ENCODE results near the gene NXPE3. TPM values are rescaled to one million over a fixed set of nuclear protein-coding genes. Genes with fewer than 3 reads are reported as not detected.

The NXPE3 gene
- total and polyA plus RNA-seq, 12 donors: 7.6 to 50.3 (median 33.8) TPM

DNA sequence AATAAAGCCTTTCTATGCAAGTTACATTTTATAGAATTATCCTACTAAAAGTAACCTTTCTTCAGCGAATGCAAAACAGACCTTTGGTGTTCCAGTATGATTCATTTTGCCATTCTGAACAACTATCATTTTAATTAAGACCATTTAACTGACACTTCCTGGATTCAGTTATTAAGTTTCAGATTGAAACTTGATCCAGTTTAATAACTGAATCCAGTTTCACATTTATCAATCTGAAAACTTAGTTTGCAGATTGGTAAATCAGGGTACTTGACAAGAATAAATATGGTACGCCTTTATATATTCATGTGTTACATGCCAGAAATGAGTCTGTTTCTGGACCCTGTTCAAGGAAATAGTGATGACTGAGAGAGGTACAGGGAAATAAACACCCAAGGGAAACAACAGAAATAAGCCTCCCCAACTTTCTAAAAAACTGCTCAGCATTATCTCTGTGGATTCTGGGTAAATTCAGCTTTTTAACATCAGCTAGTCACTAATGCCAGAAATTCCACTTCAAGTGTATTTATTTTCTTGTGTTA lies 47.0 kb downstream of the NXPE3 start:
- no peak for ATAC-seq
- H3K4me1 ChIP-seq: peaks cover 5 to 53% (median 34%) of the 10 kb centered on the region in 9 donors
- DNase-seq: no peak
- H3K36me3 ChIP-seq: peaks cover 0 to 24% (median 11%) of the 10 kb centered on the region in 9 donors
- TF ChIP-seq, protein P1, sequence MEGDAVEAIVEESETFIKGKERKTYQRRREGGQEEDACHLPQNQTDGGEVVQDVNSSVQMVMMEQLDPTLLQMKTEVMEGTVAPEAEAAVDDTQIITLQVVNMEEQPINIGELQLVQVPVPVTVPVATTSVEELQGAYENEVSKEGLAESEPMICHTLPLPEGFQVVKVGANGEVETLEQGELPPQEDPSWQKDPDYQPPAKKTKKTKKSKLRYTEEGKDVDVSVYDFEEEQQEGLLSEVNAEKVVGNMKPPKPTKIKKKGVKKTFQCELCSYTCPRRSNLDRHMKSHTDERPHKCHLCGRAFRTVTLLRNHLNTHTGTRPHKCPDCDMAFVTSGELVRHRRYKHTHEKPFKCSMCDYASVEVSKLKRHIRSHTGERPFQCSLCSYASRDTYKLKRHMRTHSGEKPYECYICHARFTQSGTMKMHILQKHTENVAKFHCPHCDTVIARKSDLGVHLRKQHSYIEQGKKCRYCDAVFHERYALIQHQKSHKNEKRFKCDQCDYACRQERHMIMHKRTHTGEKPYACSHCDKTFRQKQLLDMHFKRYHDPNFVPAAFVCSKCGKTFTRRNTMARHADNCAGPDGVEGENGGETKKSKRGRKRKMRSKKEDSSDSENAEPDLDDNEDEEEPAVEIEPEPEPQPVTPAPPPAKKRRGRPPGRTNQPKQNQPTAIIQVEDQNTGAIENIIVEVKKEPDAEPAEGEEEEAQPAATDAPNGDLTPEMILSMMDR (IDR thresholded peaks at IDR 0.05): no peak
- no peak overlapping the region for H3K4me3 ChIP-seq
- intact Hi-C loops (cut with DNase I): loop anchor here in 4 of 10 donors (2.0 to 10.0 kb wide), 2 partner anchors 23 to 369 kb away; partner anchors contain the start of gene NFKBIZ (in 3 of the 4)
- no peaks in the 10 kb centered on the region for H3K9me3 ChIP-seq
- H3K27me3 ChIP-seq: no peaks in the 10 kb centered on the region
- peak overlapping the region in 6 of 10 donors; percentile 85 to 92 (median 88) for H3K27ac ChIP-seq
- WGBS, 2 donors: 53 to 54% methylated on average over 2 of the region's 2 CpGs

DNA sequence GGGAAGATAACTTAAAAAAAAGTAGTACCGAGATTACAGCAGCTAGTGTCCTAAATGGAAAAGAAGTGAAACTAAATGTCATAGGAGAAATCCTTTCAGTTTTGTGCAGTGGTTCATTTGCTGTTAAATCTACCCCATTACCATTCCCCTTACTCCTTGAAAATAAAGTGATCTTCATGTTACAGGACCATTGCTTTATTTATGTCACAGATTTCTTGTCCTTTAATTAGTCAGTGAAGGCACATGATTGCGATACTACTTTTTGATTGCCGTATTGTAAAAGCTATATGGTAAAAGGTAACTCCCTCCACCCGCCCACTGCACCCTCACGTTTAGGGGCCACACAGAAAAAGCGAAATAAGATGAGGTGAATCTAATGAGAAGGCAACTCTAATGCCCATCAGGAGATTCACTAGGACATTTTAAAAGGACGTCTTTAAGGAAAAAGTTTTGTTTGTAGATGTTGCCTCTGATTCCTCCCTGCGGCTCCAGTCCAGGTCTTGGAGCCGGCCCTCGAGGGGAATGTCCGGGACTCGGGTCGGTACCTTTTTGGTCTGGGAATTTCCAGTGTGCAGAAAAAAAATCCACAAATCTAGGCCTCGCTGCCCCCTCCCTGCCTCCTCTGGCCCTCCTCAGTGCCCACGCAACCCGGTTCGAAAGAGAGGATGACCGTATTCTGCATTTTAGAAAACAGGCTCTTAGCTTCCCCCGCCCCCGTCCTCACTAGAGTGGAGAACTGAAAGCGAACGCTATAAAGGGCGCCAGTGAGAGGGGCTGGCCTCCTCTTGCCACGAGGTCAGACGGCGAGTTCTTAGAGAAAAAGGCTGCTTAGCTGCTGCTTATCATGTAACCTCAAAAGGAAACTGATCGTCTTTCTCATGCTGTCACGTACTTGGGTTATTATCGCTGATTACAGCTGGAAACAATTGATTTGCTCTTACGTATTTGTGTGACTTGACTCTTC lies 48.5 kb downstream of the NXPE3 start:
- TF ChIP-seq, protein P1 (IDR thresholded peaks at IDR 0.05): no peak
- Histone ChIP-seq H3K4me3 (peak overlapping the region; percentile 38 to 72 (median 57)), H3K9me3 (no peaks in the 10 kb centered on the region), H3K36me3 (peaks cover 0 to 10% (median 0%) of the 10 kb centered on the region in 9 donors), H3K4me1 (peaks cover 5 to 57% (median 34%) of the 10 kb centered on the region in 9 donors), H3K27ac (peak overlapping the region; percentile 72 to 92 (median 85)), H3K27me3 (no peaks in the 10 kb centered on the region)
- DNase-seq (peak; percentile 55 to 83), ATAC-seq (peak; percentile 83 to 93 (median 88))
- WGBS, 2 donors: 1% methylated on average over 30 of the region's 30 CpGs
- intact Hi-C loops (cut with DNase I): loop anchor here in 4 of 10 donors (2.0 to 10.0 kb wide), 2 partner anchors 21 to 367 kb away; partner anchors contain the start of gene NFKBIZ (in 3 of the 4)

DNA sequence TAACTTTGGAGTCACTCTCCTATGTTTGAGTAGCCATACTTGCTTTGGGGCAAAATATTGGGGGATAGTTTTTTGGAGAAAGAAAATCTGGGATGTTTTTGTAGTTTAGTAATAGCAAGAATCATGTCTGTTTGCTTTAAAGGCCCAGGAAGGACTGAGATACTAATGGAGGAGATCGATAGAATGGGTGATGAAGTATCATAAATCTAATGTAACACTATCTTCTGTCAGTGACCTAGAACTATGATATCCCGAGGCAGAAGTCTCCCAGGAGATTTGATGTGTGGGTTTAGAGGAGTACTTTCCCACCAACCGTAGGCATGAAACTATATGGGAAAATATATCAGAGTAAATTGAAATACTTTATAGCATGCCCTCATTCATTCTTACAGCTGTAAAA lies 49.3 kb downstream of the NXPE3 start:
- peaks cover 0 to 5% (median 0%) of the 10 kb centered on the region in 9 donors for H3K36me3 ChIP-seq
- TF ChIP-seq, protein P1 (IDR thresholded peaks at IDR 0.05): no peak
- 11 to 21% methylated on average over 3 of the region's 3 CpGs for WGBS, 2 donors
- ATAC-seq (no peak), DNase-seq (no peak)
- H3K27me3 ChIP-seq: no peaks in the 10 kb centered on the region
- H3K27ac ChIP-seq: peak overlapping the region; percentile 17 to 92 (median 85)
- peaks cover 5 to 58% (median 34%) of the 10 kb centered on the region in 9 donors for H3K4me1 ChIP-seq
- H3K4me3 ChIP-seq: peak overlapping the region in 9 of 10 donors; percentile 38 to 72 (median 57)
- no peaks in the 10 kb centered on the region for H3K9me3 ChIP-seq
- intact Hi-C loops (cut with DNase I): loop anchor here in 1 of 10 donors (10.0 kb wide), 1 partner anchor 367 kb away; no protein-coding TSS in a partner anchor

All from heart right ventricle (tissue), 16 donors.